HepG2 (cell line): ENCODE data around the gene FEV. TPM values are rescaled to one million over a fixed set of nuclear protein-coding genes. Genes with fewer than 3 reads are reported as not detected.

Experiments
- ATAD3A ChIP-seq: sonication (generic); formaldehyde crosslinking; IDR thresholded peaks from 2 replicates; pipeline ENCODE4 v1.4.0; 2020; ENCODE audit warnings: missing genetic modification reagents
- IKZF4 ChIP-seq: sonication (generic); formaldehyde crosslinking; IDR thresholded peaks from 2 replicates; pipeline ENCODE4 v1.5.1; 2020; ENCODE audit warnings: borderline replicate concordance, mild to moderate bottlenecking, low read depth, missing genetic modification reagents; ENCODE audit errors: not compliant biosample characterization
- IRF2 ChIP-seq: IDR thresholded peaks from 2 replicates; pipeline ENCODE4 v1.6.1; 2018; ENCODE audit warnings: missing genetic modification reagents, missing compliant biosample characterization
- JARID2 ChIP-seq: sonication (generic); formaldehyde crosslinking; IDR thresholded peaks from 2 replicates; pipeline ENCODE4 v1.8.1; 2023; ENCODE audit warnings: missing genetic modification reagents, inconsistent platforms; ENCODE audit not compliant: insufficient replicate concordance
- KDM1A ChIP-seq: IDR thresholded peaks from 2 replicates; pipeline ENCODE4 v1.6.1; 2016; ENCODE audit warnings: missing compliant biosample characterization
- MIER2 ChIP-seq: IDR thresholded peaks from 2 replicates; pipeline ENCODE4 v1.6.1; 2016; ENCODE audit warnings: missing biosample characterization, missing genetic modification reagents
- PAWR ChIP-seq: sonication (generic); formaldehyde crosslinking; IDR thresholded peaks from 2 replicates; pipeline ENCODE4 v1.4.0; 2020; ENCODE audit warnings: missing genetic modification reagents, mild to moderate bottlenecking, borderline replicate concordance
- TAF1 ChIP-seq: sonication (generic); formaldehyde crosslinking; IDR thresholded peaks from 2 replicates; pipeline ENCODE4 v1.4.0; 2020; ENCODE audit warnings: missing genetic modification reagents
- ZNF121 ChIP-seq: sonication (generic); formaldehyde crosslinking; IDR thresholded peaks from 2 replicates; pipeline ENCODE4 v1.5.0; 2020; ENCODE audit warnings: mild to moderate bottlenecking, missing genetic modification reagents
- ZNF24 ChIP-seq: fragments of 450-650 bp; IDR thresholded peaks from 2 replicates; pipeline ENCODE4 v1.6.1; 2017; ENCODE audit warnings: antibody characterized with exemption, mild to moderate bottlenecking
- ZNF382 ChIP-seq: sonication (generic); formaldehyde crosslinking; IDR thresholded peaks from 2 replicates; pipeline ENCODE4 v1.5.0; 2020; ENCODE audit warnings: missing genetic modification reagents, mild to moderate bottlenecking, borderline replicate concordance
- ZNF510 ChIP-seq: sonication (generic); formaldehyde crosslinking; IDR thresholded peaks from 2 replicates; pipeline ENCODE4 v1.4.0; 2020; ENCODE audit warnings: low read depth, mild to moderate bottlenecking, missing genetic modification reagents
- ZNF543 ChIP-seq: sonication (generic); formaldehyde crosslinking; IDR thresholded peaks from 2 replicates; pipeline ENCODE4 v1.4.0; 2020; ENCODE audit warnings: mild to moderate bottlenecking, missing genetic modification reagents
- polyA plus RNA-seq, 8 experiments: library from polyadenylated mRNA; depleted of rRNA in 3 of 8; stranded (reverse) in 7 of 8; unstranded in 1 of 8; fragments of >200 nt; fragmentation: Illumina TruSeq in 4 of 8; extraction: Trizol in 4 of 8; gene quantifications; 2 replicates each; pipeline versions ENCODE4 v1.2.1 to v1.2.3, GENCODE V29; 2011 to 2016; ENCODE audit warnings: low read depth in 4 of 8, missing spikeins in 1 of 8, mixed read lengths in 1 of 8; ENCODE audit not compliant: insufficient read depth in 1 of 8
- total RNA-seq, 5 experiments: library from RNA; depleted of rRNA; stranded (reverse); fragments of >200 nt; fragmentation: Illumina TruSeq; extraction: Trizol; gene quantifications; 2 replicates each; pipeline ENCODE4 v1.2.3, GENCODE V29; 2016; ENCODE audit warnings: low read depth in 1 of 5
- TF ChIP-seq, protein P1 (sequence below), 2 experiments: sonication (generic) in 1 of 2; formaldehyde crosslinking in 1 of 2; IDR thresholded peaks; 2 replicates each; pipeline versions ENCODE4 v1.4.0 to v1.6.1; 2016 to 2020; ENCODE audit warnings: borderline replicate concordance in 1 of 2, low read depth in 1 of 2, mild to moderate bottlenecking in 1 of 2, missing genetic modification reagents in 1 of 2
- TF ChIP-seq, protein P2 (sequence below): sonication (generic); formaldehyde crosslinking; IDR thresholded peaks from 2 replicates; pipeline ENCODE4 v1.4.0; 2020; ENCODE audit warnings: missing genetic modification reagents
- TF ChIP-seq, protein P3 (sequence below): sonication (generic); formaldehyde crosslinking; IDR thresholded peaks from 2 replicates; pipeline ENCODE4 v1.8.0; 2022; ENCODE audit warnings: mild to moderate bottlenecking, missing genetic modification reagents, moderate library complexity
- TF ChIP-seq, protein P4 (sequence below): sonication (generic); formaldehyde crosslinking; IDR thresholded peaks from 2 replicates; pipeline ENCODE4 v1.4.0; 2020; ENCODE audit warnings: mild to moderate bottlenecking, missing genetic modification reagents

FEV gene
- total and polyA plus RNA-seq, 2 of the 13 experiments (the other 11 are each of a cell fraction or from before 2014, with no cell fraction given) = not detected

DNA sequence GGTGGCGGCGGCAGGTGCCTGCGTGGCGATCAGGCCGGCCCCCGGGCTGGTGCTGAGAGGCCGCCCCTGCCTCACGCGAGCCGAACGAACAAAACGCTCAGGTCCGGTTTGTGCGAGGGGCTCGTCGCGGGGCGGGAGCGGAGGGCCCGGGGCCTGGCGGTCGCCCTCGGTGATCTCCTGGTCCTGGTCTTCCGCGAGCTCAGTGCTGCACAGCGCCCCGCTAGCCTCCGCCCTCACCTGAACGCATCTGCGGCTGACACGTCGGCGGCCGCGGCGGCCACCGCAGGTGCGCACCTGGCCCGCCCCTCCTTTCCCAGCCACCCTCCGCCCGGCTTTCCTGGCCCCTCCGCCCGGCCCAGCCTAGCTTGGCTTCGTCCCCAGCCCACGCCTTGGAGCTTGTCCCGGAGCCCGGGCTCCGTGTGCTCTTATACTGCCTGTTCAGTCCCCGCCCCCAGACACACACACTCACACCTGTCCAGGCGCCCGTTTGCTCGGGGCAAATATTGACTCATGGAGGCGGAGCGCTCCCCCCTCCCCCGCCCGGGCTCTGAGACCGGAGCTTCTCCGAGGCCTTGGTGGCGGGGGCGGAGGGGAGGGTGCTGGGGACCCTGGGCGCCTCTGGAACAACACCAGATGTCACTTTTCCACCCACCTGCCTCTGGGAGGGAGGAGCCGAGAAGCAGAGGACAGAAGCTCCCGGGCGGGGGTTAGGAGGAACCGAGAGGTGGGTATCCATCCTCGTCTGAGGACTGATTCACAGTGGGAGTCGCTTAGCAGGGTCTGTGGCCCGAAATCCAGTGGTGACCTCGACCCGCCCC is 16.8 kb upstream of the FEV start (continued):
- TF ChIP-seq, protein P1, sequence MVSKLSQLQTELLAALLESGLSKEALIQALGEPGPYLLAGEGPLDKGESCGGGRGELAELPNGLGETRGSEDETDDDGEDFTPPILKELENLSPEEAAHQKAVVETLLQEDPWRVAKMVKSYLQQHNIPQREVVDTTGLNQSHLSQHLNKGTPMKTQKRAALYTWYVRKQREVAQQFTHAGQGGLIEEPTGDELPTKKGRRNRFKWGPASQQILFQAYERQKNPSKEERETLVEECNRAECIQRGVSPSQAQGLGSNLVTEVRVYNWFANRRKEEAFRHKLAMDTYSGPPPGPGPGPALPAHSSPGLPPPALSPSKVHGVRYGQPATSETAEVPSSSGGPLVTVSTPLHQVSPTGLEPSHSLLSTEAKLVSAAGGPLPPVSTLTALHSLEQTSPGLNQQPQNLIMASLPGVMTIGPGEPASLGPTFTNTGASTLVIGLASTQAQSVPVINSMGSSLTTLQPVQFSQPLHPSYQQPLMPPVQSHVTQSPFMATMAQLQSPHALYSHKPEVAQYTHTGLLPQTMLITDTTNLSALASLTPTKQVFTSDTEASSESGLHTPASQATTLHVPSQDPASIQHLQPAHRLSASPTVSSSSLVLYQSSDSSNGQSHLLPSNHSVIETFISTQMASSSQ (IDR thresholded peaks at IDR 0.05; ENCODE audit: low read depth) = peak; percentile 76
- TF ChIP-seq, protein P1 (CRISPR knock-in tag; IDR thresholded peaks at IDR 0.05; ENCODE audit: borderline replicate concordance) = peak; percentile 77; the same call in 1 of the 2 replicates
- no peak for TF ChIP-seq ZNF382 (CRISPR knock-in tag)
- peak; percentile 24; the same call in 1 of the 2 replicates for TF ChIP-seq ZNF121
- peak; percentile 57 for TF ChIP-seq IRF2 (CRISPR knock-in tag)
- TF ChIP-seq ZNF543 (CRISPR knock-in tag) = 0 out of 2 replicates have a peak, but pooled peaks have one; percentile 61
- TF ChIP-seq, protein P2, sequence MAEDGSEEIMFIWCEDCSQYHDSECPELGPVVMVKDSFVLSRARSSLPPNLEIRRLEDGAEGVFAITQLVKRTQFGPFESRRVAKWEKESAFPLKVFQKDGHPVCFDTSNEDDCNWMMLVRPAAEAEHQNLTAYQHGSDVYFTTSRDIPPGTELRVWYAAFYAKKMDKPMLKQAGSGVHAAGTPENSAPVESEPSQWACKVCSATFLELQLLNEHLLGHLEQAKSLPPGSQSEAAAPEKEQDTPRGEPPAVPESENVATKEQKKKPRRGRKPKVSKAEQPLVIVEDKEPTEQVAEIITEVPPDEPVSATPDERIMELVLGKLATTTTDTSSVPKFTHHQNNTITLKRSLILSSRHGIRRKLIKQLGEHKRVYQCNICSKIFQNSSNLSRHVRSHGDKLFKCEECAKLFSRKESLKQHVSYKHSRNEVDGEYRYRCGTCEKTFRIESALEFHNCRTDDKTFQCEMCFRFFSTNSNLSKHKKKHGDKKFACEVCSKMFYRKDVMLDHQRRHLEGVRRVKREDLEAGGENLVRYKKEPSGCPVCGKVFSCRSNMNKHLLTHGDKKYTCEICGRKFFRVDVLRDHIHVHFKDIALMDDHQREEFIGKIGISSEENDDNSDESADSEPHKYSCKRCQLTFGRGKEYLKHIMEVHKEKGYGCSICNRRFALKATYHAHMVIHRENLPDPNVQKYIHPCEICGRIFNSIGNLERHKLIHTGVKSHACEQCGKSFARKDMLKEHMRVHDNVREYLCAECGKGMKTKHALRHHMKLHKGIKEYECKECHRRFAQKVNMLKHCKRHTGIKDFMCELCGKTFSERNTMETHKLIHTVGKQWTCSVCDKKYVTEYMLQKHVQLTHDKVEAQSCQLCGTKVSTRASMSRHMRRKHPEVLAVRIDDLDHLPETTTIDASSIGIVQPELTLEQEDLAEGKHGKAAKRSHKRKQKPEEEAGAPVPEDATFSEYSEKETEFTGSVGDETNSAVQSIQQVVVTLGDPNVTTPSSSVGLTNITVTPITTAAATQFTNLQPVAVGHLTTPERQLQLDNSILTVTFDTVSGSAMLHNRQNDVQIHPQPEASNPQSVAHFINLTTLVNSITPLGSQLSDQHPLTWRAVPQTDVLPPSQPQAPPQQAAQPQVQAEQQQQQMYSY (CRISPR knock-in tag) = peak; percentile 26
- TF ChIP-seq ATAD3A (CRISPR knock-in tag) = no peak
- no peak for TF ChIP-seq JARID2 (CRISPR knock-in tag)
- TF ChIP-seq IKZF4 (CRISPR knock-in tag) = peak; percentile 51
- TF ChIP-seq KDM1A = no peak
- no peak for TF ChIP-seq TAF1 (CRISPR knock-in tag)
- no peak for TF ChIP-seq ZNF24
- TF ChIP-seq ZNF510 = no peak
- no peak for TF ChIP-seq PAWR
- 0 out of 2 replicates have a peak, but pooled peaks have one; percentile 38 for TF ChIP-seq MIER2 (CRISPR knock-in tag)
- TF ChIP-seq, protein P3, sequence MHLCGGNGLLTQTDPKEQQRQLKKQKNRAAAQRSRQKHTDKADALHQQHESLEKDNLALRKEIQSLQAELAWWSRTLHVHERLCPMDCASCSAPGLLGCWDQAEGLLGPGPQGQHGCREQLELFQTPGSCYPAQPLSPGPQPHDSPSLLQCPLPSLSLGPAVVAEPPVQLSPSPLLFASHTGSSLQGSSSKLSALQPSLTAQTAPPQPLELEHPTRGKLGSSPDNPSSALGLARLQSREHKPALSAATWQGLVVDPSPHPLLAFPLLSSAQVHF = no peak
- TF ChIP-seq, protein P4, sequence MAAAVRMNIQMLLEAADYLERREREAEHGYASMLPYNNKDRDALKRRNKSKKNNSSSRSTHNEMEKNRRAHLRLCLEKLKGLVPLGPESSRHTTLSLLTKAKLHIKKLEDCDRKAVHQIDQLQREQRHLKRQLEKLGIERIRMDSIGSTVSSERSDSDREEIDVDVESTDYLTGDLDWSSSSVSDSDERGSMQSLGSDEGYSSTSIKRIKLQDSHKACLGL (CRISPR knock-in tag) = peak; percentile 50; the same call in 1 of the 2 replicates
